GM10847 (cell line): ENCODE measurements around the gene NEURL3.

Experiments used
- POLR2A ChIP-seq: IDR thresholded peaks from 2 replicates; pipeline ENCODE4 v1.6.1; 2011; ENCODE audit not compliant: insufficient read length; ENCODE audit errors: extremely low read depth

The NEURL3 gene

GRCh38 chr2:96531872-96532505 is 26.8 kb upstream of the NEURL3 start:
- TF ChIP-seq POLR2A, result no peak

DNA sequence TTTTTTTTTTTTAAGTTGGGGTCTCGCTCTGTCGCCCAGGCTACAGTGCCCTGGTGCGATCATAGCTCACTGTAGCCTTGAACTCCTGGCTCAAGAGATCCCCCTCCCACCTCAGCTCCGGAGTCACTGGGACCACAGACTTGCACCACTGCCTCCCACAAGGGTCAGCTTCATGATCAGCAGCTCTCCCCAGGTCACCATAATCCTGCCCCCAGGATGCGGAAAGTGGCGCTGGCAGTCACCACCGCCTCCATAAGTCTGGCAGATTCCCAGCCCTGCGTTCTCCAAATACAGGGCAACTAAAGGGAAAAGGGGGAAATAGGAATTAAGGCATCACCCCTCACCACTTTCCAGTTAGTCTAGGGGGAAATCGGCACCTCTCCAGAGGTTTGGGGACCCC is 26.2 kb upstream of the NEURL3 start:
- TF ChIP-seq POLR2A, result no peak

DNA sequence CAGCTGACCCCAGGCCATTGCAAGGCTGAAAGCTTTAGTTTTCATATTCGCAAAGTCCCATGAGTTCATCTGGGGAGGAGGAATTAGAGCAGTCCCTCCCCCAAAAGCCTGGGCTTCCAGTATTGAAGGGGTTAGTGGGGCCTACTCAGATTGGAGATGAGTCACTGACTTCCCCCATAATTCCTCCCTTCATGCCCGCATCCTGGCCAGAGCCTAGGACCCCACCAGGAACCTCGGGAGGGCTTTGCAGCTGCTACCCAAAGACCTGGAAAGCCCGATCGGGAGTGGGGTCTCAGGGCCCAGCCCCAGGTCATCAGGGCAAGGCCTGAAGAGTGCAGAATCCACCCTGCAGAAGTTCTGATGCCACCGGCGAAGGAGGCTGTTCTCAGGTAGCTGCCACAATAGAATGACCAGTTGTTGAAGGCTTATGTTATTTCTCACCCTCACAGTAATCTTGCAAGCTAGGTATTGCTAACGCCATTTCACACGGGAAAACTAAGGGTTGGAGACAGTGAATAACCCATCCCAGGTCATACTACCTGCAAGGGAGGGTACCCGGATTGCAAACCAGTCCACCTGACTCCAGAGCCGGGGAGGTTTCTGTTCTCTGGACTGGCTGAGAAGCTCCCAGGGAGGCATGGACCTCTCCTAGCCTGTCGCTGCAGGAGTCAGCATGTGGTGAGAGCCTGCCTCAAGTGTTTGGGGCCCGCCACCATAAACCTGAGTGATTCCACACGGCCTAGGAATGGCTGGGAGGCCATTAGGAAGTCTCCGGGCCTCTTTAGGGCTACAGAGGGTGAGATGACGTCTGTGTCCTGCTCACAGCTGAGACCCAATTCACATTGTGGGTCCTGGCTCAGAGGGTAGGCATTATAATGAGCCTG is 25.6 kb upstream of the NEURL3 start:
- no peak for TF ChIP-seq POLR2A

- TF ChIP-seq POLR2A, result no peak
Measured at GRCh38 chr2:96530144-96530430, 24.9 kb upstream of the NEURL3 start.

GRCh38 chr2:96529376-96530143 is 24.4 kb upstream of the NEURL3 start:
- TF ChIP-seq POLR2A, result no peak

GRCh38 chr2:96528700-96529375 is 23.7 kb upstream of the NEURL3 start:
- TF ChIP-seq POLR2A, result no peak

- TF ChIP-seq POLR2A, result no peak
Measured at GRCh38 chr2:96528006-96528699, 23.0 kb upstream of the NEURL3 start.

DNA sequence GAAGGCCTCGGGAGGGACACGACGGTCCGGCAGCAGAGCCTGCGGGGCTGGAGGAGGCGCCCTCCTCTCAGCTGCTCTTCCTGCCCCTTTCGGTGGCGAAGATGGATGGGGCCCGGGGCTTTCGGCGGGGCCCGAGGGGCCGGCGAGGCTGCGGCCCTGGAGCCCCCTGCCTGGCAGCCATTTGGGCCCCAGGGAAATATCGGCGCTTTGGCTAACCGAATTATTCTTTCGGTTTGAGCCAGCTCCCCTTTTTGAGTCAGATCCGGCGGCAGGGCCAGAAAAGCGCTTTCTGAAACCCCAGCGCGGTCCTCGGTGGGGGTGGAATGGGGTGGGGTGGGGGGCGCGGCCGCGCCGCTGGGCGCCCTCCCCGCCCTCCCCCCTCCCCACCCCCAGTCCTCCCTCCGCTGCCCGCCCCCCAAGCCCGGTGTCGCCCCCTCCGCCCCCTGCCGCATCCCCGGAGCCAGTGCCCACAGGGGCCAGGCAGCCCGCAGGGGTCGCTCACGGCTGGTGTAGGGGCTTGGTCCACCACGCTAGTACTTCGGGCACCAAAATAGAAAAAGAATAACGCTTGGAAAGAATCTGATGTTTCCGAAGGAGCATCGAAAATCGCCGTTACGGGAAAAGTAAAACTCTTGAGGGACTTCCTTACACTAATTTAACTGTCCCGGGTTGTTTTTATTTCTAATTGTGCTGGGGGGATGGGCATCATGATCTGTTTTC is 22.3 kb upstream of the NEURL3 start:
- TF ChIP-seq POLR2A, result no peak

DNA sequence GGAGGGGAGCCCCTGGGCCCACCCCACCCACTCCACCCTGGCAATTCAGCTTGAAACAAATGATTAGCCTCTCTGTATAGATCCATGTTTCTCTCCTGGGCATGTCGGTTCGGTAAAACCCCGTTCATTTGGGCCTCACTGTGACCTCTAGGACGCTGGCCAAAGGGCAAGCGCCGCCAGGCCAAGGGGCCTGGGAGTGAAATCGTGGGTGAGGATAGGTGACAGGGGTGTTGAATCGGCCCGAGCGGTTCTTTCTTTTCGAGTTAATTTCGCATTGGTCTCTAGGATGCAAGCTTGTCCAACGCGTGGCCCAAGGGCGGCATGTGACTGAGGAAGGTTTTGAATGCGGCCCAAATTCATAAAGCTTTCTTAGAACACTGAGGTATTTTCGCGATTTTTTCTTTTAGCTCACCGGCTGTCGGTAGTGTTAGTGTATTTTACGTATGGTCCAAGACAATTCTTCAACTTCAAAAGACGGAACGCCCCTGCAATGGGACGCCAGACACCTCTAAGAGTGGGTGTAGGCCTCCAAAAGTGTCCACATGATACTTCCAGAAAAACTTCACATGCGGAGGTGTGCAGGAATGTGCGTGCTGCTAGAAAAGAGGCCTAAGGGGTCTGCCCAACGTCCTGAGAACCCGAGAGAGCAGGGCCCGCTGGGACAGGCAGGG is 21.6 kb upstream of the NEURL3 start:
- no peak for TF ChIP-seq POLR2A

- no peak for TF ChIP-seq POLR2A
Measured at GRCh38 chr2:96526101-96526591, 21.0 kb upstream of the NEURL3 start.

- TF ChIP-seq POLR2A, result no peak
Measured at GRCh38 chr2:96525211-96525507, 20.0 kb upstream of the NEURL3 start.

- TF ChIP-seq POLR2A, result no peak
Measured at GRCh38 chr2:96524482-96525210, 19.5 kb upstream of the NEURL3 start.
